Measurements from ENCODE around the gene LRRC17.
"Not testable (repeated sequence)": the region's sequence is repeated elsewhere in the genome, so short reads cannot be mapped to it uniquely, and the experiment has no call there.

LRRC17 gene

GRCh38 chr7:102942868-102943267, 30.1 kb downstream of the LRRC17 start:
- DNase-seq (ENCODE audit: low read depth), result no peak

GRCh38 chr7:102943423-102944169, 30.8 kb downstream of the LRRC17 start:
- no peak for DNase-seq (ENCODE audit: low read depth)

GRCh38 chr7:102944241-102944640, 31.4 kb downstream of the LRRC17 start:
- no peak for DNase-seq (ENCODE audit: low read depth)

- DNase-seq (ENCODE audit: low read depth), result no peak
Measured at GRCh38 chr7:102951839-102952238, 39.0 kb downstream of the LRRC17 start.

GRCh38 chr7:102953406-102953805, 40.6 kb downstream of the LRRC17 start:
- no peak for DNase-seq (ENCODE audit: low read depth)

GRCh38 chr7:102954359-102954758, 41.6 kb downstream of the LRRC17 start:
- not testable (repeated sequence) for DNase-seq (ENCODE audit: low read depth)

- DNase-seq (ENCODE audit: low read depth), result not testable (repeated sequence)
Measured at GRCh38 chr7:102958004-102958403, 45.2 kb downstream of the LRRC17 start.

GRCh38 chr7:102961993-102962392, 49.2 kb downstream of the LRRC17 start:
- DNase-seq (ENCODE audit: low read depth), result not testable (repeated sequence)

GRCh38 chr7:102966465-102966864, 53.7 kb downstream of the LRRC17 start:
- DNase-seq (ENCODE audit: low read depth), result no peak

- no peak for DNase-seq (ENCODE audit: low read depth)
Measured at GRCh38 chr7:102967798-102968197, 55.0 kb downstream of the LRRC17 start.

- DNase-seq (ENCODE audit: low read depth), result no peak
Measured at GRCh38 chr7:102973096-102973802, 60.4 kb downstream of the LRRC17 start.

- no peak for DNase-seq (ENCODE audit: low read depth)
Measured at GRCh38 chr7:102974366-102975236, 61.8 kb downstream of the LRRC17 start.

GRCh38 chr7:102975854-102976253, 63.1 kb downstream of the LRRC17 start:
- DNase-seq (ENCODE audit: low read depth), result no peak

GRCh38 chr7:102976493-102976892, 63.7 kb downstream of the LRRC17 start:
- DNase-seq (ENCODE audit: low read depth), result no peak

GRCh38 chr7:102977586-102977985, 64.8 kb downstream of the LRRC17 start:
- DNase-seq (ENCODE audit: low read depth), result not testable (repeated sequence)

GRCh38 chr7:102978284-102978683, 65.5 kb downstream of the LRRC17 start:
- no peak for DNase-seq (ENCODE audit: low read depth)

- no peak for DNase-seq (ENCODE audit: low read depth)
Measured at GRCh38 chr7:102979670-102980069, 66.9 kb downstream of the LRRC17 start.

- no peak for DNase-seq (ENCODE audit: low read depth)
Measured at GRCh38 chr7:102981451-102981850, 68.7 kb downstream of the LRRC17 start.

- DNase-seq (ENCODE audit: low read depth), result no peak
Measured at GRCh38 chr7:102982235-102982634, 69.4 kb downstream of the LRRC17 start.

GRCh38 chr7:102983602-102984001, 70.8 kb downstream of the LRRC17 start:
- no peak for DNase-seq (ENCODE audit: low read depth)

GRCh38 chr7:102985176-102985783, 72.5 kb downstream of the LRRC17 start:
- no peak for DNase-seq (ENCODE audit: low read depth)

GRCh38 chr7:102988088-102988487, 75.3 kb downstream of the LRRC17 start:
- DNase-seq (ENCODE audit: low read depth), result no peak

Measured in stimulated activated CD8-positive, alpha-beta memory T cell treated with anti-CD3 and anti-CD28 coated beads, Interleukin-4, amount 100 ng/mL, for 24 hours (primary cell).